Right atrium auricular region (tissue), 2 donors: ENCODE data around the gene NECAB2. TPM values are rescaled to one million over a fixed set of nuclear protein-coding genes. Genes with fewer than 3 reads are reported as not detected.

Experiments used
- DNase-seq: peaks from one replicate; pipeline ENCODE4 v3.0.0-alpha.2; 2019; ENCODE audit warnings: low spot score
- H3K27ac ChIP-seq, 2 donors: fragments of 200-600 bp; sonication (generic); 1 replicate in 1 of 2; 2 replicates in 1 of 2; pipeline ENCODE4 v1.5.1; 2016 to 2019
- H3K27me3 ChIP-seq, 2 donors: fragments of 200-600 bp; sonication (generic); one replicate each; pipeline versions ENCODE4 v1.5.1 to v1.6.0; 2017 to 2019
- H3K36me3 ChIP-seq: fragments of 200-600 bp; sonication (generic); one replicate; pipeline ENCODE4 v1.5.1; 2016
- H3K4me1 ChIP-seq, 2 donors: fragments of 200-600 bp; sonication (generic); one replicate each; pipeline versions ENCODE4 v1.5.1 to v1.6.0; 2017 to 2019
- H3K4me3 ChIP-seq, 2 donors: fragments of 200-600 bp; sonication (generic); 1 replicate in 1 of 2; 2 replicates in 1 of 2; pipeline ENCODE4 v1.5.1; 2017 to 2019; ENCODE audit warnings: mild to moderate bottlenecking in 1 of 2, moderate library complexity in 1 of 2
- H3K9me3 ChIP-seq, 2 donors: fragments of 200-600 bp; sonication (generic); one replicate each; pipeline ENCODE4 v1.5.1; 2019
- CTCF ChIP-seq, 2 donors: fragments of 200-600 bp; sonication (generic); IDR thresholded peaks; one replicate each; pipeline ENCODE4 v1.5.1; 2019; ENCODE audit warnings: antibody characterized with exemption in 2 of 2
- total RNA-seq, 2 donors: library from RNA; depleted of rRNA; stranded (reverse); fragments of >200 nt; gene quantifications; one replicate each; pipeline ENCODE4 v1.1.0, GENCODE V29; 2016

NECAB2 gene
- total RNA-seq, 2 donors from 2014 or later, result 0.71 TPM; not detected in 1

- no peak for TF ChIP-seq CTCF (IDR thresholded peaks at IDR 0.05)
- no peaks in the 10 kb centered on the region for H3K36me3 ChIP-seq
- DNase-seq, result no peak
- H3K27ac ChIP-seq, result no peak overlapping the region
- no peaks in the 10 kb centered on the region for H3K4me1 ChIP-seq
- H3K4me3 ChIP-seq, result no peak overlapping the region
- H3K9me3 ChIP-seq, result no peaks in the 10 kb centered on the region
- H3K27me3 ChIP-seq, result no peaks in the 10 kb centered on the region
Measured at GRCh38 chr16:83972256-83973008, 4.4 kb downstream of the NECAB2 start.

DNA sequence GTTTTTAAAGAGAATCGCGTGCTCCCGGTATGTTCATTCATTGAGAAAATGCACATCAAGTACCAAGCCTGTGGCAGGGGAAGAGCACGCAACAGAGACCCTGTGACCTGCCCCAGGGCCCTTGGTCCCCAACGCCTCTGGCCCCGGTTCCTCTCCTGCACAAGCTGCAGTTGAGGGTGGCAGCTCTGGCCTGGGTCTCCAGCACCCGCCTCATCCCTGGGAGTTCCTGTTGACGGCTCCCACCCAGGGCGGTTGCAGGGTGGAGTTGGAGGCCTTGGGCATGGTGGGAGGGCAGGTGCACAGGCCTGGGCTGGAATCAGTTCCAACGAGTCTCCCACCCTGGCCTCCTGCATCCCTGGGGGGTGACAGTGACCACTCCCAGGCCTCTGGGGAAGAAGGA, 5.0 kb downstream of the NECAB2 start:
- no peak for TF ChIP-seq CTCF (IDR thresholded peaks at IDR 0.05)
- H3K27me3 ChIP-seq, result no peaks in the 10 kb centered on the region
- no peak for DNase-seq

DNA sequence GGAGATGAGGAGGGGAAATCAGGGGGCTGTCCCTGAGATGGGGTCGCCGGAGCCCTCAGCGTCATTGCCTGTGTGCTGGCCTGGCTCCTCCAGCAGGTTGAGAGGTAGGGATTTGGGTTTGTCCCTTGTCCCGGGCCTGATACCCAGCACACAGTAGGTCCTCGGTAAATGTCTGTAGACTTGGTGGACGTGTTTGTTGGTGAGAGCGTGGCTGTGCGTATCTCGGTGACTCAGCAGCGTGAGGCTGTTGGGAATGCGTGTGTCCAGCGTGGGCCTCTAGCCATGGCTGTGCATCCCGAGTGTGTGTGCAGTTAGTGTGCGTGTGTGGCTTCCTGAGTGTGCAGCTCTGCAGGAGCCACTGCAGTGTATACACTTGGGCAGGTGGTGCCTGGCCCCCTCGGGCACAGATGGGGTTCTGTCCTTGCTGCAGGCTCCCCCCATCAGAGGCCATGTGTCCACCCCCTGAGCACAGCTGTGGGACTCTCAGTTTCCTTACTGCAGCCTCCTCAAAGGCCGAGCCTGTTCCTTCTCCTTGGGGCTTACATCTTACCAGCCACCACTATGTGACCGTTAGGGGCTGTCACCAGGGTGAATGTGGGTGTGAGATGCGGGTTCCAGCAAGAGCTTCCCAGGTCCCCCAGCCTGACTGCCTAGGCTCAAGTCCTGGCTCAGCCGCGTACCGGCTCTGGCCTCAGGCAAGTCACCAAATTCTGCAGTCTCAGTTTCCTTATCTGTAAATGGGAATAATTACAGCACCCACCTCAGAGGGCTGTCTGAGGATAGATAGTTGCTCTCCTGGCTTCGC, 5.7 kb downstream of the NECAB2 start:
- Histone ChIP-seq H3K27ac (no peak overlapping the region), H3K36me3 (no peaks in the 10 kb centered on the region), H3K4me1 (no peaks in the 10 kb centered on the region), H3K4me3 (no peak overlapping the region), H3K27me3 (no peaks in the 10 kb centered on the region), H3K9me3 (peaks cover 0 to 9% of the 10 kb centered on the region in 2 donors)
- TF ChIP-seq CTCF (IDR thresholded peaks at IDR 0.05), result no peak
- DNase-seq, result no peak

More for the DNA sequence above, 5.0 kb downstream of the NECAB2 start:
- Histone ChIP-seq H3K4me1 (no peaks in the 10 kb centered on the region), H3K27ac (no peak overlapping the region), H3K36me3 (no peaks in the 10 kb centered on the region), H3K4me3 (no peak overlapping the region), H3K9me3 (peaks cover 0 to 3% of the 10 kb centered on the region in 2 donors)

DNA sequence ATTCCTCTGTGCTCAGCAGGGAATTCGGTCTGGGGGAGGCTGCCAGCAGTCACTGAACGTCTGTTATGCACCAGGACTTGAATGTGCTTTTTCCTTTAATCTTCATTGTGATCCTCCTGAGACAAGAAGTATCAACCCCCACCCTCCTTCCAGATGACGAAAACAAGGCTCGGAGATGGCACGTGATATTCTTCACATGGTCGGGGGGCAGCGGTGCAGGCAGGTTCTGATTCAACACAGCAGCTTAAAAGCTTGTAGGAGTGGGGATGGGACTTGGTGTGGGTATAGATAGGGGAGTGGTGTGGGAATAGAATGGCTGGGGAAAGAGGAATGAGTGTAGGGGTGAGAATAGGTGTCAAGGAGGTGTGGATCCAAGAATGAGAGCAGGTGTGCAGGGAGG, 6.4 kb downstream of the NECAB2 start:
- no peak for DNase-seq
- Histone ChIP-seq H3K27ac (no peak overlapping the region), H3K27me3 (no peaks in the 10 kb centered on the region)

DNA sequence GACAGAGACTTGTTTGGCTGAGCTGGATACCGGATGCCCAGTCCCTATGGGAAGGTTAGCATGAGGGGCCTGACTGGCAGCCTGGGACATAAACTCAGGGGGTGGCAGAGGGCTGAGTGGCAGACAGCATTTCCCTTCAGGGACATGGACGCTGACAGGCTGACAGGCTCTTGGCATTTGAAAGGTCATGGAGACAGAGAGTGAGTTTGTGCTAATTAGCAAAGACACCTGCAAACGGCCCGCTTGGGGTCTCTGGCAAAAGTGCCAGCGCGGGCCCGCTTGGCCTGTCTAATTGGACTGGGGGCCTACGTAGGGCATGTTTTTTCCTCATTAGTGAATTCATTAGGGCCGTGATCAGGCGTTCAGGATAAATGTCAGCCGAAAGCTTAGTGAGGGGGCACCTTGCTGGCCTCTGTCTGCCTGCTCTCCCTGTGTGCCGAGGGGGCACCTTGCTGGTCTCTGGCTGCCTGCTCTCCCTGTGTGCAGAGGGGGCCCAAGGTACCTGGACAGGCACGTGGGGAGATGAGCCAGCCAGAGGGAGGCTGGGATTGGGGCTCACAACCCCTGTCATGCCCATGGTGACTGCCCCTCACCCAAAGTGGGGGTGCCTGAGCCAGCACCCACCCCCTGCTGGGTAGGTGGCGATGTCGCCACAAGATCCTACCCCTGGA, 7.7 kb downstream of the NECAB2 start:
- no peaks in the 10 kb centered on the region for H3K36me3 ChIP-seq
- no peak for TF ChIP-seq CTCF (IDR thresholded peaks at IDR 0.05)
- H3K27me3 ChIP-seq, result no peaks in the 10 kb centered on the region
- H3K4me3 ChIP-seq, result no peak overlapping the region
- no peak for DNase-seq
- peaks cover 0 to 9% of the 10 kb centered on the region in 2 donors for H3K9me3 ChIP-seq
- no peaks in the 10 kb centered on the region for H3K4me1 ChIP-seq
- no peak overlapping the region for H3K27ac ChIP-seq

More for the DNA sequence above, 6.4 kb downstream of the NECAB2 start:
- peaks cover 0 to 9% of the 10 kb centered on the region in 2 donors for H3K9me3 ChIP-seq
- TF ChIP-seq CTCF (IDR thresholded peaks at IDR 0.05), result no peak
- no peak overlapping the region for H3K4me3 ChIP-seq
- no peaks in the 10 kb centered on the region for H3K36me3 ChIP-seq
- H3K4me1 ChIP-seq, result no peaks in the 10 kb centered on the region
